GM12878 (cell line): ENCODE data around the gene ZFR.

Experiments used
- BHLHE40 ChIP-seq, 2 experiments: fragments of 450-650 bp in 1 of 2; IDR thresholded peaks; 2 replicates each; pipeline ENCODE4 v1.6.1; 2011 to 2017; ENCODE audit warnings: low read depth in 2 of 2, borderline replicate concordance in 1 of 2, improper control_type of control experiment in 1 of 2, low read length in 1 of 2, mild to moderate bottlenecking in 1 of 2
- MXI1 ChIP-seq: fragments of 150-350 bp; IDR thresholded peaks from 2 replicates; pipeline ENCODE4 v1.6.1; 2011; ENCODE audit warnings: low read depth, mild to moderate bottlenecking, inconsistent platforms, low read length, improper control_type of control experiment
- POLR2A ChIP-seq: IDR thresholded peaks from 2 replicates; pipeline ENCODE4 v1.6.1; 2011; ENCODE audit warnings: low read depth, mild to moderate bottlenecking, low read length
- POU2F2 ChIP-seq: IDR thresholded peaks from 3 replicates; pipeline ENCODE4 v1.6.1; 2011; ENCODE audit warnings: low read depth, mild to moderate bottlenecking, low read length, borderline replicate concordance
- SREBF1 ChIP-seq: IDR thresholded peaks from 2 replicates; pipeline ENCODE4 v1.6.1; 2012; ENCODE audit warnings: mild to moderate bottlenecking, low read length
- WRNIP1 ChIP-seq: IDR thresholded peaks from 2 replicates; pipeline ENCODE4 v1.6.1; 2011; ENCODE audit warnings: low read depth, low read length, improper control_type of control experiment, borderline replicate concordance
- ZZZ3 ChIP-seq: IDR thresholded peaks from 2 replicates; pipeline ENCODE4 v1.6.1; 2011; ENCODE audit warnings: low read depth; ENCODE audit not compliant: control insufficient read depth, insufficient read length
- TF ChIP-seq, protein P1 (sequence below): fragments of 150-350 bp; IDR thresholded peaks from 2 replicates; pipeline ENCODE4 v1.6.1; 2016; ENCODE audit warnings: low read depth, low read length
- TF ChIP-seq, protein P2 (sequence below), 3 experiments: IDR thresholded peaks in 2 of 3; conservative IDR thresholded peaks in 1 of 3; 2 replicates each; pipeline ENCODE4 v1.5.1; 2011; ENCODE audit warnings: low read depth in 3 of 3, low read length in 3 of 3, mild to moderate bottlenecking in 3 of 3, control low read depth in 2 of 3, moderate library complexity in 2 of 3, inconsistent platforms in 1 of 3, mixed read lengths in 1 of 3; ENCODE audit not compliant: control insufficient read depth in 2 of 3, insufficient read depth in 1 of 3; ENCODE audit errors: extremely low read depth in 1 of 3

DNA sequence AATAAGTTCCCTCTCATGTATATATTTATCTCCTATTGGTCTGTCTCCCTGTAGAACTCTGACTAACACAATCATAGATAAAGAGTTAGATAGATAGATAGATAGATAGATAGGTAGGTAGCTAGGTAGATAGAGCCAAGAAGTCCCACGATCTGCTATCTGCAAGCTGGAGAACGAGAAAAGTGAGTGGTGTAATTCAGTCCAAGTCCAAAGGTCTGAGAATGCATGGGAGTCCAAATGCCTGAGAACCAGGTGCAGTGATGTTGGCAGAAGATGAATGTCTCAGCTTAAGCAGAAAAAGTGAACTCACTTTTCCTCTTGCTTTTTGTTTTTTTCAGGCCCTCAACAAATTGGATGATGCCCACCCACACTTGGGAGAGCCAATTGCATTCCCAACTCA is 37.7 kb upstream of the ZFR start:
- no peak for TF ChIP-seq POLR2A
- no peak for TF ChIP-seq POU2F2
- TF ChIP-seq, protein P1, sequence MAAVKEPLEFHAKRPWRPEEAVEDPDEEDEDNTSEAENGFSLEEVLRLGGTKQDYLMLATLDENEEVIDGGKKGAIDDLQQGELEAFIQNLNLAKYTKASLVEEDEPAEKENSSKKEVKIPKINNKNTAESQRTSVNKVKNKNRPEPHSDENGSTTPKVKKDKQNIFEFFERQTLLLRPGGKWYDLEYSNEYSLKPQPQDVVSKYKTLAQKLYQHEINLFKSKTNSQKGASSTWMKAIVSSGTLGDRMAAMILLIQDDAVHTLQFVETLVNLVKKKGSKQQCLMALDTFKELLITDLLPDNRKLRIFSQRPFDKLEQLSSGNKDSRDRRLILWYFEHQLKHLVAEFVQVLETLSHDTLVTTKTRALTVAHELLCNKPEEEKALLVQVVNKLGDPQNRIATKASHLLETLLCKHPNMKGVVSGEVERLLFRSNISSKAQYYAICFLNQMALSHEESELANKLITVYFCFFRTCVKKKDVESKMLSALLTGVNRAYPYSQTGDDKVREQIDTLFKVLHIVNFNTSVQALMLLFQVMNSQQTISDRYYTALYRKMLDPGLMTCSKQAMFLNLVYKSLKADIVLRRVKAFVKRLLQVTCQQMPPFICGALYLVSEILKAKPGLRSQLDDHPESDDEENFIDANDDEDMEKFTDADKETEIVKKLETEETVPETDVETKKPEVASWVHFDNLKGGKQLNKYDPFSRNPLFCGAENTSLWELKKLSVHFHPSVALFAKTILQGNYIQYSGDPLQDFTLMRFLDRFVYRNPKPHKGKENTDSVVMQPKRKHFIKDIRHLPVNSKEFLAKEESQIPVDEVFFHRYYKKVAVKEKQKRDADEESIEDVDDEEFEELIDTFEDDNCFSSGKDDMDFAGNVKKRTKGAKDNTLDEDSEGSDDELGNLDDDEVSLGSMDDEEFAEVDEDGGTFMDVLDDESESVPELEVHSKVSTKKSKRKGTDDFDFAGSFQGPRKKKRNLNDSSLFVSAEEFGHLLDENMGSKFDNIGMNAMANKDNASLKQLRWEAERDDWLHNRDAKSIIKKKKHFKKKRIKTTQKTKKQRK = no peak
- TF ChIP-seq MXI1 = no peak
- no peak for TF ChIP-seq ZZZ3
- TF ChIP-seq, protein P2, sequence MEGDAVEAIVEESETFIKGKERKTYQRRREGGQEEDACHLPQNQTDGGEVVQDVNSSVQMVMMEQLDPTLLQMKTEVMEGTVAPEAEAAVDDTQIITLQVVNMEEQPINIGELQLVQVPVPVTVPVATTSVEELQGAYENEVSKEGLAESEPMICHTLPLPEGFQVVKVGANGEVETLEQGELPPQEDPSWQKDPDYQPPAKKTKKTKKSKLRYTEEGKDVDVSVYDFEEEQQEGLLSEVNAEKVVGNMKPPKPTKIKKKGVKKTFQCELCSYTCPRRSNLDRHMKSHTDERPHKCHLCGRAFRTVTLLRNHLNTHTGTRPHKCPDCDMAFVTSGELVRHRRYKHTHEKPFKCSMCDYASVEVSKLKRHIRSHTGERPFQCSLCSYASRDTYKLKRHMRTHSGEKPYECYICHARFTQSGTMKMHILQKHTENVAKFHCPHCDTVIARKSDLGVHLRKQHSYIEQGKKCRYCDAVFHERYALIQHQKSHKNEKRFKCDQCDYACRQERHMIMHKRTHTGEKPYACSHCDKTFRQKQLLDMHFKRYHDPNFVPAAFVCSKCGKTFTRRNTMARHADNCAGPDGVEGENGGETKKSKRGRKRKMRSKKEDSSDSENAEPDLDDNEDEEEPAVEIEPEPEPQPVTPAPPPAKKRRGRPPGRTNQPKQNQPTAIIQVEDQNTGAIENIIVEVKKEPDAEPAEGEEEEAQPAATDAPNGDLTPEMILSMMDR (IDR thresholded peaks at IDR 0.05 in 2 of 3, conservative IDR thresholded peaks at IDR 0.05 in 1 of 3; ENCODE audit: control insufficient read depth in 2 of 3, extremely low read depth in 1 of 3, insufficient read depth in 1 of 3, low read depth in 3 of 3, low read length in 3 of 3) = no peak
- TF ChIP-seq WRNIP1 = no peak
- TF ChIP-seq SREBF1 = no peak
- no peak for TF ChIP-seq BHLHE40 (IDR thresholded peaks at IDR 0.05; ENCODE audit: borderline replicate concordance in 1 of 2, low read depth in 2 of 2, low read length in 1 of 2)
